H9 (cell line): ENCODE measurements around the gene IPO9. TPM values are rescaled to one million over a fixed set of nuclear protein-coding genes. Genes with fewer than 3 reads are reported as not detected.
"Not testable (repeated sequence)": the region's sequence is repeated elsewhere in the genome, so short reads cannot be mapped to it uniquely, and the experiment has no call there.

Source experiments
- DNase-seq: peaks from one replicate; pipeline ENCODE4 v3.0.0-alpha.2; 2017
- H2AFZ ChIP-seq: one replicate; pipeline ENCODE4 v1.6.1; 2013; ENCODE audit warnings: mild to moderate bottlenecking, low read length, control low read depth, moderate library complexity
- H2AK5ac ChIP-seq: 2 replicates; pipeline ENCODE4 v1.6.1; 2013; ENCODE audit warnings: low read length, control low read depth, mixed read lengths; ENCODE audit not compliant: insufficient read length
- H2BK120ac ChIP-seq: one replicate; pipeline ENCODE4 v1.6.1; 2013; ENCODE audit warnings: low read depth, mild to moderate bottlenecking, low read length, control low read depth, inconsistent platforms; ENCODE audit not compliant: poor library complexity, severe bottlenecking
- H2BK12ac ChIP-seq: 2 replicates; pipeline ENCODE4 v1.6.1; 2013; ENCODE audit warnings: low read length, control low read depth, mixed read lengths, low read depth; ENCODE audit not compliant: insufficient read length
- H2BK15ac ChIP-seq: 2 replicates; pipeline ENCODE4 v1.6.1; 2013; ENCODE audit warnings: low read depth, low read length, control low read depth
- H2BK20ac ChIP-seq: one replicate; pipeline ENCODE4 v1.6.1; 2013; ENCODE audit warnings: low read depth, mild to moderate bottlenecking, low read length, control low read depth, inconsistent platforms; ENCODE audit not compliant: poor library complexity, severe bottlenecking
- H2BK5ac ChIP-seq: 2 replicates; pipeline ENCODE4 v1.6.1; 2013; ENCODE audit warnings: low read length, control low read depth, mixed read lengths; ENCODE audit not compliant: insufficient read length
- H3K14ac ChIP-seq: 2 replicates; pipeline ENCODE4 v1.6.1; 2013; ENCODE audit warnings: low read length, control low read depth; ENCODE audit not compliant: insufficient read depth
- H3K18ac ChIP-seq: 2 replicates; pipeline ENCODE4 v1.6.1; 2013; ENCODE audit warnings: low read depth, mild to moderate bottlenecking, mixed read lengths, low read length, control low read depth; ENCODE audit not compliant: insufficient read length
- H3K23ac ChIP-seq: 2 replicates; pipeline ENCODE4 v1.6.1; 2013; ENCODE audit warnings: low read length, control low read depth, mixed read lengths, low read depth; ENCODE audit not compliant: insufficient read length
- H3K23me2 ChIP-seq: 2 replicates; pipeline ENCODE4 v1.6.1; 2013; ENCODE audit warnings: low read depth, mild to moderate bottlenecking, mixed read lengths, low read length, control low read depth; ENCODE audit not compliant: insufficient read length, poor library complexity, severe bottlenecking
- H3K27ac ChIP-seq: 2 replicates; pipeline ENCODE4 v1.5.1; 2013; ENCODE audit warnings: low read length, control low read depth, mixed read lengths, low read depth; ENCODE audit not compliant: insufficient read length
- H3K27me3 ChIP-seq: 2 replicates; pipeline ENCODE4 v1.6.1; 2013; ENCODE audit warnings: low read length, control low read depth, inconsistent platforms; ENCODE audit not compliant: insufficient read depth
- H3K4ac ChIP-seq: 2 replicates; pipeline ENCODE4 v1.6.1; 2013; ENCODE audit warnings: low read depth, mild to moderate bottlenecking, control low read depth, inconsistent platforms, low read length, moderate library complexity
- H3K4me1 ChIP-seq: 2 replicates; pipeline ENCODE4 v1.6.1; 2013; ENCODE audit warnings: low read length, control low read depth, inconsistent platforms; ENCODE audit not compliant: insufficient read depth
- H3K4me2 ChIP-seq: 2 replicates; pipeline ENCODE4 v1.6.1; 2013; ENCODE audit warnings: low read length, control low read depth, mixed read lengths; ENCODE audit not compliant: insufficient read length, insufficient read depth
- H3K56ac ChIP-seq: 2 replicates; pipeline ENCODE4 v1.6.1; 2013; ENCODE audit warnings: low read depth, mild to moderate bottlenecking, mixed read lengths, low read length, control low read depth; ENCODE audit not compliant: insufficient read length
- H3K79me1 ChIP-seq: 2 replicates; pipeline ENCODE4 v1.6.1; 2013; ENCODE audit warnings: low read depth, mild to moderate bottlenecking, moderate library complexity, low read length, control low read depth, inconsistent platforms; ENCODE audit not compliant: insufficient read depth, poor library complexity, severe bottlenecking
- H3K79me2 ChIP-seq: 2 replicates; pipeline ENCODE4 v1.6.1; 2013; ENCODE audit warnings: low read length, control low read depth, inconsistent platforms; ENCODE audit not compliant: insufficient read depth
- H3K9ac ChIP-seq: 2 replicates; pipeline ENCODE4 v1.6.1; 2013; ENCODE audit warnings: low read length, control low read depth, mixed read lengths; ENCODE audit not compliant: insufficient read length; ENCODE audit errors: extremely low read depth
- H3K9me3 ChIP-seq: one replicate; pipeline ENCODE4 v1.6.1; 2013; ENCODE audit warnings: low read depth, low read length, inconsistent platforms; ENCODE audit not compliant: control insufficient read depth
- H3T11ph ChIP-seq: one replicate; pipeline ENCODE4 v1.6.1; 2013; ENCODE audit warnings: mild to moderate bottlenecking, low read length, control low read depth, inconsistent platforms
- H4K20me1 ChIP-seq: one replicate; pipeline ENCODE4 v1.6.1; 2013; ENCODE audit not compliant: control insufficient read depth, insufficient read length, insufficient read depth
- H4K5ac ChIP-seq: 2 replicates; pipeline ENCODE4 v1.6.1; 2013; ENCODE audit warnings: low read depth, mild to moderate bottlenecking, mixed read lengths, low read length, control low read depth; ENCODE audit not compliant: insufficient read length
- H4K8ac ChIP-seq: replicated peaks from 2 replicates; pipeline ENCODE4 v1.6.1; 2013; ENCODE audit warnings: low read length, control low read depth, mixed read lengths, low read depth; ENCODE audit not compliant: insufficient read length
- H4K91ac ChIP-seq: 2 replicates; pipeline ENCODE4 v1.6.1; 2013; ENCODE audit warnings: low read depth, mild to moderate bottlenecking, moderate library complexity, mixed read lengths, low read length, control low read depth; ENCODE audit not compliant: insufficient read length
- H3K27ac Mint-ChIP-seq, 3 experiments: 2 replicates in 2 of 3; 3 replicates in 1 of 3; pipeline ENCODE4 v1.8.0; 2020 to 2021; ENCODE audit warnings: mixed read lengths in 3 of 3, mild to moderate bottlenecking in 1 of 3, moderate library complexity in 1 of 3
- H3K27me3 Mint-ChIP-seq: 2 replicates; pipeline ENCODE4 v1.8.0; 2021; ENCODE audit warnings: low read depth, mild to moderate bottlenecking, moderate library complexity, mixed read lengths
- H3K36me3 Mint-ChIP-seq, 3 experiments: 2 replicates in 2 of 3; 3 replicates in 1 of 3; pipeline ENCODE4 v1.8.0; 2020 to 2021; ENCODE audit warnings: low read depth in 3 of 3, mixed read lengths in 3 of 3; ENCODE audit not compliant: insufficient read depth in 1 of 3
- H3K4me1 Mint-ChIP-seq, 2 experiments: 2 replicates each; pipeline ENCODE4 v1.8.0; 2020; ENCODE audit warnings: mixed read lengths in 2 of 2
- H3K4me3 Mint-ChIP-seq, 2 experiments: 2 replicates in 1 of 2; 3 replicates in 1 of 2; pipeline ENCODE4 v1.8.0; 2020 to 2021; ENCODE audit warnings: mild to moderate bottlenecking in 2 of 2, mixed read lengths in 2 of 2, moderate library complexity in 1 of 2
- H3K9me3 Mint-ChIP-seq, 2 experiments: 2 replicates in 1 of 2; 3 replicates in 1 of 2; pipeline ENCODE4 v1.8.0; 2020; ENCODE audit warnings: mild to moderate bottlenecking in 2 of 2, mixed read lengths in 2 of 2, moderate library complexity in 1 of 2
- CTCF ChIP-seq: fragments of 200-600 bp; sonication (generic); conservative IDR thresholded peaks from 3 replicates; pipeline ENCODE4 v1.8.0; 2021; ENCODE audit warnings: antibody characterized with exemption, mild to moderate bottlenecking
- WGBS: extraction: QIAGEN DNeasy Blood & Tissue Kit; methylation state at CpG from one replicate; pipeline ENCODE4 v1.1.7; 2013; ENCODE audit warnings: missing lambda C conversion rate, low lambda C conversion rate, mixed read lengths; ENCODE audit not compliant: insufficient read length; ENCODE audit errors: extremely low coverage; 5-methylcytosine and 5-hydroxymethylcytosine counted together
- total RNA-seq: library from RNA; stranded (reverse); gene quantifications from 2 replicates; pipeline ENCODE4 v1.2.1, GENCODE V29; 2021

IPO9 gene
- total RNA-seq, 1 experiment from 2014 or later: 104 TPM

GRCh38 chr1:201900476-201900875, 71.5 kb downstream of the IPO9 start:
- no peak overlapping the region for H2BK5ac ChIP-seq
- no peak overlapping the region for H2AK5ac ChIP-seq
- no peaks in the 10 kb centered on the region for H4K20me1 ChIP-seq
- Mint-ChIP-seq H3K4me3 (no peak overlapping the region), H3K36me3 (peaks cover 0 to 1% (median 0%) of the 10 kb centered on the region in 3 experiments; a peak in 1 of 7 replicates), H3K27ac (no peak overlapping the region), H3K9me3 (no peaks in the 10 kb centered on the region), H3K4me1 (peaks cover 9 to 16% of the 10 kb centered on the region in 2 experiments), H3K27me3 (no peaks in the 10 kb centered on the region; the same call in 1 of the 2 replicates)
- no peaks in the 10 kb centered on the region; the same call in 1 of the 2 replicates for H3K27me3 ChIP-seq
- no peak overlapping the region for H4K8ac ChIP-seq
- no peak overlapping the region for H3K23ac ChIP-seq
- H3K23me2 ChIP-seq: no peaks in the 10 kb centered on the region
- WGBS: no CpG with 5 or more reads among the region's 5 CpGs
- H2BK12ac ChIP-seq: no peak overlapping the region
- H4K5ac ChIP-seq: no peak overlapping the region
- H3K18ac ChIP-seq: no peak overlapping the region
- TF ChIP-seq CTCF: no peak
- H3K4ac ChIP-seq: no peak overlapping the region
- H3K9me3 ChIP-seq: no peaks in the 10 kb centered on the region
- no peaks in the 10 kb centered on the region; the same call in 1 of the 2 replicates for H3K4me1 ChIP-seq
- no peaks in the 10 kb centered on the region for H3K79me1 ChIP-seq
- no peaks in the 10 kb centered on the region for H3K79me2 ChIP-seq
- no peak overlapping the region for H3T11ph ChIP-seq
- H3K9ac ChIP-seq: no peak overlapping the region
- H4K91ac ChIP-seq: no peak overlapping the region
- H3K56ac ChIP-seq: no peak overlapping the region
- no peak overlapping the region for H2BK120ac ChIP-seq
- no peak overlapping the region for H2AFZ ChIP-seq
- no peak overlapping the region for H3K4me2 ChIP-seq
- no peak for DNase-seq
- no peak overlapping the region for H2BK20ac ChIP-seq
- H2BK15ac ChIP-seq: no peak overlapping the region
- no peak overlapping the region for H3K27ac ChIP-seq
- H3K14ac ChIP-seq: no peak overlapping the region

- H3K27me3 Mint-ChIP-seq, H3K9me3 Mint-ChIP-seq, H4K20me1 ChIP-seq, H3K27ac Mint-ChIP-seq, H3K18ac ChIP-seq, H3K9ac ChIP-seq, H3K79me1 ChIP-seq, H2BK15ac ChIP-seq, H2AFZ ChIP-seq, H4K8ac ChIP-seq, H3T11ph ChIP-seq, H3K4me2 ChIP-seq, H3K9me3 ChIP-seq, H3K27ac ChIP-seq, H3K36me3 Mint-ChIP-seq, H3K27me3 ChIP-seq, H3K23me2 ChIP-seq, H2BK12ac ChIP-seq, H3K4ac ChIP-seq, H2AK5ac ChIP-seq, H3K14ac ChIP-seq, H2BK120ac ChIP-seq, H3K4me1 ChIP-seq, H3K79me2 ChIP-seq, DNase-seq, H3K23ac ChIP-seq, H3K4me3 Mint-ChIP-seq, H4K91ac ChIP-seq, H2BK20ac ChIP-seq, H3K56ac ChIP-seq, H2BK5ac ChIP-seq, H4K5ac ChIP-seq: not testable (repeated sequence)
- WGBS: no CpG with 5 or more reads among the region's 6 CpGs
- peaks cover 3 to 14% of the 10 kb centered on the region in 2 experiments for H3K4me1 Mint-ChIP-seq
These were observed 72.1 kb downstream of the IPO9 start for GRCh38 chr1:201901036-201901435.
